ENCODE results near the gene MYH7.

The MYH7 gene

DNA sequence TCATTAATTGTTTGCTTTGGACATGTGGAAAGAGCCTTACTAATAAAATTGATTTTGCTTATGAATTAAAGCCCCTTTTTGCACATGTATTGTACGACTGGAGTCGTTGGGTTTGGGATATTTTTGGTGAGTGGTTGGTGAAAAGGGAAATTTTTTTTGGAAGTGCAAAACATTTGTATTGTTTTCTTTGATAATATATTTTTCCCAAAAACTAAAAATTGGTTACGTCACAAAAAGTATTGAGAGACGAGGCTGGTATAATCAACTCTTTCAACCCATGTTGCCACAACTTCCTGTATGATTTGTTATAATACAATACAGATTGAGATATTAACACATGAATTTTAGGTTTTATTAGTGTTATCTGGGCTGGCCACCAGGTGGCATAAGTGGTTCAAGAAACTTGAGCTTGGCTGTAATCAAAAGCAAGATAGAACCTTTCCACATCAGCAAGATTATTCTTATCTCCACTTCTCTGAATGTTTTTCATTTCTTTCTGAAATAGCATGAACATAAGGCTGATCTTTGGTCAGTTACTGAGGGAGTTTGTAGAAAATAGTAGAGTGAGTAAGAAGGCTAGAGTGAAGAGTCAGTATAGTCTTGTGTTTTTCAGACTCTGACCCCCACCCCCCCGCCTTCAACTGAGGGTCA lies 42.8 kb upstream of the MYH7 start:
- H3K4me3 ChIP-seq (ENCODE audit: low read depth, low read length) = no peak overlapping the region
- no peak for TF ChIP-seq MYC (IDR thresholded peaks at IDR 0.05; ENCODE audit: low read depth, low read length)
- TF ChIP-seq, protein P1, sequence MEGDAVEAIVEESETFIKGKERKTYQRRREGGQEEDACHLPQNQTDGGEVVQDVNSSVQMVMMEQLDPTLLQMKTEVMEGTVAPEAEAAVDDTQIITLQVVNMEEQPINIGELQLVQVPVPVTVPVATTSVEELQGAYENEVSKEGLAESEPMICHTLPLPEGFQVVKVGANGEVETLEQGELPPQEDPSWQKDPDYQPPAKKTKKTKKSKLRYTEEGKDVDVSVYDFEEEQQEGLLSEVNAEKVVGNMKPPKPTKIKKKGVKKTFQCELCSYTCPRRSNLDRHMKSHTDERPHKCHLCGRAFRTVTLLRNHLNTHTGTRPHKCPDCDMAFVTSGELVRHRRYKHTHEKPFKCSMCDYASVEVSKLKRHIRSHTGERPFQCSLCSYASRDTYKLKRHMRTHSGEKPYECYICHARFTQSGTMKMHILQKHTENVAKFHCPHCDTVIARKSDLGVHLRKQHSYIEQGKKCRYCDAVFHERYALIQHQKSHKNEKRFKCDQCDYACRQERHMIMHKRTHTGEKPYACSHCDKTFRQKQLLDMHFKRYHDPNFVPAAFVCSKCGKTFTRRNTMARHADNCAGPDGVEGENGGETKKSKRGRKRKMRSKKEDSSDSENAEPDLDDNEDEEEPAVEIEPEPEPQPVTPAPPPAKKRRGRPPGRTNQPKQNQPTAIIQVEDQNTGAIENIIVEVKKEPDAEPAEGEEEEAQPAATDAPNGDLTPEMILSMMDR (IDR thresholded peaks at IDR 0.05; ENCODE audit: low read depth, low read length) = peak; percentile 55
- DNase-seq (ENCODE audit: low read depth) = peak; percentile 70

DNA sequence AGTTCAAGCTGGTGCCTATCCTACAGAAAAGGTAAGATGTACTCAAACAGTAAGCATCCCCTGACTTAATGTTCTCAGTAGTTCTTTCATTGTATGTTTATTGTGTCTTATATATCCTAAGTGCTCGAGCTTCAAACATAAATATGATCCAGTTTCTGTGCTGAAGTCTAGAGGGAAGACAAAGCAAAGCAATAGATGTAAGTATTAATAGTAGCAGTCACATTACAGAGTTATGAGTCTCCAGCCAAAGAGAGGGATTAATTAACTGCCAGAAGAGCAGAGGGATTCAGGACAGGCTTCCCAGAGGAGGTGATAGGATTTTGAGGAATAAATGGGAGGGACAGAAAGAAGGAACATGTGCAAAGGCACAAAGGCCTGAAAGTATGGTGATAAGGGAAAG lies 35.5 kb upstream of the MYH7 start:
- H3K4me3 ChIP-seq (ENCODE audit: low read depth, low read length) = no peak overlapping the region
- DNase-seq (ENCODE audit: low read depth) = no peak
- TF ChIP-seq, protein P1 (IDR thresholded peaks at IDR 0.05; ENCODE audit: low read depth, low read length) = no peak
- TF ChIP-seq, protein P2, sequence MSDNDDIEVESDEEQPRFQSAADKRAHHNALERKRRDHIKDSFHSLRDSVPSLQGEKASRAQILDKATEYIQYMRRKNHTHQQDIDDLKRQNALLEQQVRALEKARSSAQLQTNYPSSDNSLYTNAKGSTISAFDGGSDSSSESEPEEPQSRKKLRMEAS (IDR thresholded peaks at IDR 0.05; ENCODE audit: low read depth, low read length) = no peak
- no peak for TF ChIP-seq MYC (IDR thresholded peaks at IDR 0.05; ENCODE audit: low read depth, low read length)
- TF ChIP-seq POLR2A (IDR thresholded peaks at IDR 0.05; ENCODE audit: extremely low read depth, insufficient read length) = no peak

DNA sequence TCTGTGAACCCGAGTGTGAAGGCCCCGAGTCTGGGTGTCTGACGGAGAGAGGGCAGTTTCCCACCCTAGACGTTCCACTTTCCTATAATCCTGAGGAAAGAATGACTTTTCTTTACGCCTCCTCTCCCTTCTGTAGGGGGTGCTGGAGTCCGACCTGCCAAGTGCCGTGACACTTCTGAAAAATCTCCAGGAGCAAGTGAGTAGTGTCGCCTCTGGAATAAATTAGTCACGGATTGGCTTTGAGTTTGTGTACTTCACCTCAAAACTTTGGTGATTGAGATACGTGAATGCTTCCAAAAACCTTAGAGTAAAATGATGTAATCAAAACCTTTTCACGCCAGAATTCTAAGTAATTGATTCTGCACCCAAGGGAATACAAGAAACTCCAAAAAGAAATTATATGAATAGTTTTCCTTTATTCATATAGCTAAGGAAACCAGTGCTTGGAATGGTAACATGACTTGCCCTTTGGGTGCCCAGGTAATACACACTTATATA lies 34.5 kb upstream of the MYH7 start:
- TF ChIP-seq POLR2A (IDR thresholded peaks at IDR 0.05; ENCODE audit: extremely low read depth, insufficient read length) (no peak), MYC (IDR thresholded peaks at IDR 0.05; ENCODE audit: low read depth, low read length) (no peak; the same call in none of the 2 replicates)
- TF ChIP-seq, protein P2 (IDR thresholded peaks at IDR 0.05; ENCODE audit: low read depth, low read length) = no peak
- TF ChIP-seq, protein P1 (IDR thresholded peaks at IDR 0.05; ENCODE audit: low read depth, low read length) = no peak
- H3K4me3 ChIP-seq (ENCODE audit: low read depth, low read length) = peak overlapping the region; percentile 100
- no peak for DNase-seq (ENCODE audit: low read depth)

DNA sequence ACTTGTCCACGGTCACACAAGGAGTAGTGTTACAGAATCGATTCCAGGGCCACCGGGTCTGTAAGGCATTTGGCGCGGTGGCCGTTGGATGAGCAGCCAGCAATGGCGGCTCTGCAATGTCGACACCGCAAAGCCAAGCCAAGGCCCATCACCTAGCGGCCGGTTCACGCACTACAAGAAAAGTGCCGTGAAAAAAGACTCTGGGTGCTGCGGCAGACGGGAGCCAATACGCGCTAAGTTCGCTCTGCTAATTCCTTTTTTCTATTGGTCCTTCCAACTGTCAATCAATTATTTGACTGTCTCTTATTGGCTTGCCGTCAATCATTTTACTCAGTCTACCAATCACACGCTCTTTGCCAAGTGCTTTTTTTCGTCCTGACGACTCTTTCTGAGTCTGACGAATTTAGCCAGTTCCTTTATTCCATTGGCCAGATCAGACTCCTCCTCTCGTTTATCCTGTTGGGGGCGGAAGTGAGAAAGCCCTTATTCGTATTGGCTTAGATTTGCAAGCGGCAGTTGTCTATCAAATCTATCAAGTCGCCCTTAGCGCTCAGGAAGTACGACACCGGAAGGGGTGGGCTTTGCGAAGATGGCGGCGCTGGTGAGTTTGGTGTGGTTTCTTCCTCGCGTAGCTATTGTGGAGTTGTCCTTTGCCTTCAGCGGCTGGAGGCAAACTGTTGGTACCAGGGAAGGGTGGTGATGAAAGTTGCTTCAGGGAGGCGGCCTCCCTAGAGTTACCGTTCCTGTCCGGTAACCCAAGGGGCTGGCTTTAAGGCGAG lies 33.9 kb upstream of the MYH7 start, which contains the start of gene NGDN:
TSS of gene NGDN (plus strand) at position 577 of the 779 bp plus-strand sequence. CDS start at position 590, 13 bp downstream.
- H3K4me3 ChIP-seq (ENCODE audit: low read depth, low read length) = peak within 1 kb of the TSS; percentile 100
- peak; percentile 98 for DNase-seq (ENCODE audit: low read depth)
- TF ChIP-seq, protein P1 (IDR thresholded peaks at IDR 0.05; ENCODE audit: low read depth, low read length) = peak; percentile 33
- TF ChIP-seq, protein P2 (IDR thresholded peaks at IDR 0.05; ENCODE audit: low read depth, low read length) = peak; percentile 56
- TF ChIP-seq MYC (IDR thresholded peaks at IDR 0.05; ENCODE audit: low read depth, low read length) (peak; percentile 57), POLR2A (IDR thresholded peaks at IDR 0.05; ENCODE audit: extremely low read depth, insufficient read length) (peak; percentile 54)

DNA sequence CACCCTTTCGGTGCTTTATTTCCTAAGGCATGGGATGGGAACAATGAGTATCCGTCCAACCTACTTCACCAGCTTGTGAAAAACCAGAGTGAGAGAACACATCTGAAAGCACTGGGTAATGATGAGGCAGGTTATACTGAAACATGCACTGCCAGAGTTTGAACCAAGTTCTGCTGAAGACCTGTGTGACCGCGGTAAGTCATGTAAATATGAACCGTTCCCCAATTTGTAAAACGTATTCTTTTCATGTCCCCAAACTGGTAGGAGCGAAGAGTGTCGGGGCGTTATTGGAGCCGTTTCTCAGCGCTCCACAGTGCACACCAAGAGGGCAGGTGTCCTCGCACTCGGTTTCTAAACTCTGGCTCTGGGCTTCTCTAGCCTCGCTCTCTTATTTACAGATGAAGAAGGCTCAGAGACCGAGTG lies 33.3 kb upstream of the MYH7 start:
- TF ChIP-seq, protein P2 (IDR thresholded peaks at IDR 0.05; ENCODE audit: low read depth, low read length) = no peak
- TF ChIP-seq, protein P1 (IDR thresholded peaks at IDR 0.05; ENCODE audit: low read depth, low read length) = no peak
- TF ChIP-seq MYC (IDR thresholded peaks at IDR 0.05; ENCODE audit: low read depth, low read length) (no peak), POLR2A (IDR thresholded peaks at IDR 0.05; ENCODE audit: extremely low read depth, insufficient read length) (no peak)
- no peak for DNase-seq (ENCODE audit: low read depth)

More for the DNA sequence above, 33.3 kb upstream of the MYH7 start:
- peak overlapping the region; percentile 100 for H3K4me3 ChIP-seq (ENCODE audit: low read depth, low read length)

Measured in NB4 (cell line).